ENCODE results near the gene PLAGL2.
"Not testable (repeated sequence)": the region's sequence is repeated elsewhere in the genome, so short reads cannot be mapped to it uniquely, and the experiment has no call there.

PLAGL2 gene

DNA sequence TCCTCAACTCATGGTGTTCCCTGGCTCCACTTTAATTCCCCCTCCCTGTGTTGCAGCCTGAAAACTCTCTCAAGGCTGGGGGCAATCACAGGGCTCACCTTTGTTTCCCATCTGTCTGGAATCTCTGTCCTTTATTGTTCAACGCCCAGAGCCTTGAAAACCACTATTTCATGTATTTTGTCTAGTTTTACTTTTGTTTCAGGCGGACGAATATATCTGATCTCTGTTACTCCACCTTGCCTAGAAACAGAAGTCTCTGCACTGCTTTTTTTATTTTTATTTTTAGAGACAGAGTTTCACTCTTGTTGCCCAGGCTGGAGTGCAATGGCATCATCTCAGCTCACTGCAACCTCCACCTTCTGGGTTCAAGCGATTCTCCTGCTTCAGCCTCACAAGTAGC, 27.6 kb downstream of the PLAGL2 start:
- DNase-seq (ENCODE audit: low read depth) = no peak

DNA sequence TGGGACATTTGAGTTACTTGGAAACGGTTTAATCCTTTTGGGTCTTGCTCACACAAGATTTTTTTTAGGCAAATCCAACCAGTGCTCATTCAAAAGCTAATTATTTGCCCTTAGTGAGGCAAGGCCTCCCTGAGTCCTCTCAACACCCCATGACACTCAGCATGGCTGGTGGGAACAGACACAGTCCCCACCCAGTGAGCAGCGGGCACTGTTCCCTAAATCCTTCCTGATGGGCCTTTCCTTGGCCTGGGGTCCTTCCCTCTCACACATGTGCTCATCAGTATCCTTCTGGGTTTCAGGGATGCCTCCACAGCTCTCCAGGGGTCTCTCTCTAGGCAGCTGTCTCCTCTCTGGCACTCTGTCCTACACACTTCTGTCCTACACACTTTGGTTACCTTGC, 28.0 kb downstream of the PLAGL2 start:
- no peak for DNase-seq (ENCODE audit: low read depth)

DNA sequence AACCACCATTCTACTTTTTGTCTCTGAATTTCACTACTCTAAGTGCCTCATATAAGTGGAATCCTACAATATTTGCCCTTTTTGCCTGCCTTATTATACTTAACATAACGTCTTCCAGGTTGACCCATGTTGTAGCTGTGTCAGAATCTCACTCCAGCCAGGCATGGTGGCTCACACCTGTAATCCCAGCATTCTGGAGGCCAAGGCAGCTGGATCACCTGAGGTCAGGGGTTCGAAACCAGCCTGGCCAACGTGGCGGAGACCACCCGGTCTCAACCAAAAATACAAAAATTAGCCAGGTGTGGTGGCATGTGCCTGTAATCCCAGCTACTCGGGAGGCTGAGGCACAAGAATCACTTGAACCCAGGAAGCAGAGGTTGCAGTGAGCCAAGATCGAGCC, 29.8 kb downstream of the PLAGL2 start:
- DNase-seq (ENCODE audit: low read depth) = not testable (repeated sequence)

DNA sequence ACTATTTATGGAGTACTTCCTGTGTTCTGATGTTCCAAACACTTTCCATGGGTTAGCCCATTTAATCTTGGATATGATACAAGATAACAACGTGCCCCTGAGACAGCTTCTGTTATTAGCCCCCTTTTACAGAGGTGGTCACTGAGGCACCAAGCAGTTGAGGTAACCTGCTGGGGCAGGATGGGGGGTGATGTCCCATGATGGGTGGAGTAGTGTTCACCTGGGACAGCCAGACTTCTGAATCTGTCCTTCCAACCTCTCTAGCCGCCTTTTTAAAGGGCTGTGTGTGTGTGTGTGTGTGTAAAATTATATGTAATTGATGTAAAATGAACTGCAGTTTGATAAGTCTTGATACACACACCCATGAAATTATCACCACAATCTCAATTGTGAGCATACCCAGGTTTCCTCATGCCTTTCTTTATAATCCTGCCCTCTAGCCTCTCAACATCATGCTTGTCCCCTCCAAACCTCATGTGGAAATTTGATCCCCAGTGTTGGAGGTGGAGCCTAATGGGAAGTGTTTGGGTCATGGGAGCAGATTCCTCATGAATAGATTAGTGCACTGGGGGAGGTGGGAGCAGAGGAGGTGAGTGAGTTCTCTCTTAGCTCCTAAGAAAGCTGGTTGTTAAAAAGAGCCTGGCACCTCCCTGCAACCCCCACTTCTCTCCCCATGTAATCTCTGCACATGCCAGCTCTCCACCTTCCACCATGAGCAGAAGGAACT, 39.2 kb downstream of the PLAGL2 start:
- DNase-seq (ENCODE audit: low read depth) = no peak

DNA sequence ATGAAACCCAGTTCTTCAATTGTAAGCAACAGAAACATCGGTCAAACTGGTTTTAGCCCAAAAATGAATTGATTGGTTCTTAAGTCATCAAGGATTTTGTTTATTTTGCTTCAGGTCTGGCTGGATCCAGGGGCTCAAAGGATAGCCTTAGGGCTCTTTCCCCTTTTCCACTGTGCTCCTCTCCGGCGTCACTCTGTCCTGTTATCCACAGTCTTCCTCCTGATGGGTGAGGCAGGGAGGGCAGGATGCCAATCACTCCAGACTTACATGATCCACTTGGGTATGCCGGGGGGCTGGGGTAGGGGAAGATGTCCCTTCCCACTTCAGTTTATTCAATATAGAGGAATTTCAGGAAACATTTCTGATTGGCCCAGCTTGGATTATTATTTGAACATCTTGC, 40.0 kb downstream of the PLAGL2 start:
- no peak for DNase-seq (ENCODE audit: low read depth)

DNA sequence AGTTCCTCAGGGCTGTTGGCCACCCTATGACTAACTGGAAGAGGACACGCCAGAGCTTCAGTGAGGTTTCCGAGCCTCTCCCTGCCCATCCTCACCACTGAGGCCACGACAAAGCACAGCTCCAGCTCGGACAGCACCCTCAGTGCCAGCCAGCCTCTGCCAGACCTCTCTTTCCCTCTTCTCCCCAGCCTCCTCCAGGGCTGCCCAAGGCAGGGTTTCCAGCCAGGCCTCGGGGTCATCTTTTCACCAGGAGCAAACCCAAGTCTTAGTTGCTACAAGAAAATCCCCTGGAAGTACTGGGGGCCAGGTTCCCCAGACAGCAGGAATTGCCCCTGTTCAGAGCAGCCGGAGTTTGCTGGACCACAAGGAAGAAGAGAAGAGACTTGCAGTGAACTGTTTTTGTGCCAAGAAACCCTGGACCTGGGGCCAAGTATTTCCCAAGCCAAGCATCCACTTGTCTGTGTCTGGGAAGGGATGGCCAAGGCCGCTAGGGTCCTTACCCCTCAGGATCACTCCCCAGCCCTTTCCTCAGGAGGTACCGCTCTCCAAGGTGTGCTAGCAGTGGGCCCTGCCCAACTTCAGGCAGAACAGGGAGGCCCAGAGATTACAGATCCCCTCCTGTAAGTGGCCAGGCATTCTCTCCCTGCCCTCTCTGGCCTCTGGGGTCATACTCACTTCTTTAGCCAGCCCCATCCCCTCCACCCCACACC, 41.6 kb downstream of the PLAGL2 start:
- DNase-seq (ENCODE audit: low read depth) = no peak

DNA sequence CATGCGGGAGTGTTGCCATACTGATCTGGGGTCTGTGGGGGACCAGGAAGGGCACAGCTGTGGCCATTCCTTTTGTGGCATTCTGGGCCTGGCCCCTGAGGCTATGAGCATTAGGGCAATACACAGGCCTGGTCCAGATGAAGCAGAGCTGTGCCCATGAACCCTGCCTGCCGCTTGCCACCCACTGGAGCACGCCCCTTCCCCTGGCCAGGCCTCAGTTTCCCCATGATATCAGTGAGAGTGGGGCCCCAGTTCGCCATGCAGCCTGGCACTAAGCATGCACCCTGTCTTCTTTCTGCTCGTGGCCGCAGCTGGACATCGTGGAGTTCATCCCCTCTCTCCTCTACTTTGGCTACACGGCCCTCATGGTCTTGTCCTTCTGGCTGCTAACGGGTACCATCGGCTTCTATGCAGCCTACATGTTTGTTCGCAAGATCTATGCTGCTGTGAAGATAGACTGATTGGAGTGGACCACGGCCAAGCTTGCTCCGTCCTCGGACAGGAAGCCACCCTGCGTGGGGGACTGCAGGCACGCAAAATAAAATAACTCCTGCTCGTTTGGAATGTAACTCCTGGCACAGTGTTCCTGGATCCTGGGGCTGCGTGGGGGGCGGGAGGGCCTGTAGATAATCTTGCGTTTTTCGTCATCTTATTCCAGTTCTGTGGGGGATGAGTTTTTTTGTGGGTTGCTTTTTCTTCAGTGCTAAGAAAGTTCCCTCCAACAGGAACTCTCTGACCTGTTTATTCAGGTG, 42.4 kb downstream of the PLAGL2 start:
- no peak for DNase-seq (ENCODE audit: low read depth)

DNA sequence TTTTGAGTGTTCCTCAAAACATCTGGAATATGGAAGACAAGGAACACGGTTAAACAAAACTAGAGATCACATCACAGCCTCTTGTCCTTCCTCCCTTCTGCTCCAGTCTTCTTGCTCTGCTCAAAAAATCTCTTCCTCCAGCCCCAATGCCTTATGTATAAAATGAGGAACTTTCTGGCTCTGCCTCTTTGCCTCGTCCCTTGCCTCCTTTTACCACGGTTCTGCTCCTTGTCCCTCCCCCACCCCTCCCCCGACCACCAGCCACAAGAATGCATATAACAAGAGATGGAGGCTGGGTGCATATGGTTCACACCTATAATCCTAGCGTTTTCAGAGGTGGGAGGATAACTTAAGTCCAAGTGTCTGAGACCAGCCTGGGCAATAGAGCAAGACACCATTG, 43.6 kb downstream of the PLAGL2 start:
- no peak for DNase-seq (ENCODE audit: low read depth)

DNA sequence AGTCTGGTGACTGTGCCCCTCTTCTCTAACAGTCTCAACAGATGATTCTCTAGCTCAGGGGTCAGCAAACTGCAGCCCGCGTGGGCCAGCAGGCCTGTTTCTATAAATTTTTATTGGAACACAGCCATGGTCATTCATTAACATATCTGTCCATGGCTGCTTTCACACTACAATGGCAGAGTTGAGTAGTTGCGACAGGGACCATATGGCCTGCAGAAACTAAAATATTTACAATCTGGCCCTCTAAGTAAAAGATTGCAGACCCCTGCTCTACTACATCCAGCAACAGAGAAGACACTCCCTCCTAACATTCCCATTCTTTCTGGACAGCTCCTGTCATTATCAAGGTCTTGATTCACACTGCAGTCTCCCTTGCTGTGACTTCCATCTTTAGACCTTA, 45.2 kb downstream of the PLAGL2 start:
- DNase-seq (ENCODE audit: low read depth) = no peak

DNA sequence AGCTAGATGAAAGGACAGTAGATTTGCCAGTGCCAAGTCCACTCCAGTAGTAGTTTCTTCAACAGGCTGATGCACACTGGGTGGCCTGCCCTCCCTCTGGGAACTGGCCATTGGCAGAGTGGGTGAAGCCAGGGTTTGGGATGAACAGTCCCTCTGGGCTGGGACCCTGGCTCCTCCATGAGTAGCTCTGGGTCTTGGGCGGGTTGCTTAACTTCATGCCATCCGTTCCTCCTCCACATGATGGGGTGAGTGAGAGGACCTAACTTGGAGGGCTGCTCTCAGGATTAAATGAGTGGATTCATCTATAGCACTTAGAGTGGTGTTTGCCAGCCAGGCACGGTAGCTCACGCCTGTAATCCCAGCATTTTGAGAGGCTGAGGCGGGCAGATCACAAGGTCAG, 47.2 kb downstream of the PLAGL2 start:
- no peak for DNase-seq (ENCODE audit: low read depth)

DNA sequence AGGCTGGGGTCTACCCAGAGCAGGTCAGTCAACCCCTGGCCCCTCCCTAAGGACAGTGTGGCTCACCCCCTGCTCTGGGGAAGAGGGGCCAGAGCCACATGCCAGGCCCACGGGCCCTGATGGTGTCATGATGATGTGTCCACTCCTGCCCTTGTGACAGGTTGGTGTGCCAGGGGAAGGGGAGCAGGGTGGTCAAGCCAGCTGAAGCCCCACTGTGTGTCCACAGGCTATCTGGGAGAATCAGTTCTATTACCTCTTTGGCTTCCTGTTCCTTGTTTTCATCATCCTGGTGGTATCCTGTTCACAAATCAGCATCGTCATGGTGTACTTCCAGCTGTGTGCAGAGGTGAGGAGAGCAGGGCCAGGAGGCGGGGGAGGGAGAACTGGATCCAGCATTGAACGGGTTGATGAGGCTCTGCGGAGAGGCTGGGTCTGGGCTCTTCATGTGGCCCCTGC, 47.7 kb downstream of the PLAGL2 start:
- DNase-seq (ENCODE audit: low read depth) = no peak

DNA sequence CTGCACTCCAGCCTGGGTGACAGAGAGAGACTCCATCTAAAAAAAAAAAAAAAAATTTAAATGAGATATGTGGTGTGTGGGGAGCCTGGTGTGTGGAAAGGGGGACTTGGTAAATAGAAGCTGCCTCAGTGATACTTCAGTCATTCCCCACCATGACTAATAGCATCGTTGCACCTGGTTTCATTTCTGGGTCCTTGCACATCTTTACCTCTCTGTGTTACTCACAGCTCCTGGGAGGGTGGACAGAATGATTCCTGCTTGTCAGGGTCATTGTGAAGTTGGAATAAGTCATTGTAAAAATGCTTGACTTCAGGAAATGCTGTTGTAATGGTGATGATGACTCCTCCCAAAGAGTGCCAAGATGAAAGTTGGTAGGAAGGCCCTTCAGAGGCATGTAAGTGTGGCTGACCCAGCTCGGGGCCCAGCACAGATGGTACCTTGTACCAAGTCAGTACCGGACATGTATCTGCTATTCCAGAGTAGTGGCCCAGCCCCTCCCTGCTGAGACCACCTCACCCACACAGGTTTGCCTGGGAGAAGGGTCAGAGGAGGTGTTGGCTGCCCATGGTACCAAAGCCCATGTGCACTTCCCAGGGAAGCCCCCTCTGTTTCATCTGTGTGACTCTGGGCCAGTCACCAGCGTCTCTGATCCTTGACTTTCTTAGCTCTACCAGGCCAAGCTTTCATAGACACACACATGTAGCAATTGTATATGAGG, 48.4 kb downstream of the PLAGL2 start:
- no peak for DNase-seq (ENCODE audit: low read depth)

DNA sequence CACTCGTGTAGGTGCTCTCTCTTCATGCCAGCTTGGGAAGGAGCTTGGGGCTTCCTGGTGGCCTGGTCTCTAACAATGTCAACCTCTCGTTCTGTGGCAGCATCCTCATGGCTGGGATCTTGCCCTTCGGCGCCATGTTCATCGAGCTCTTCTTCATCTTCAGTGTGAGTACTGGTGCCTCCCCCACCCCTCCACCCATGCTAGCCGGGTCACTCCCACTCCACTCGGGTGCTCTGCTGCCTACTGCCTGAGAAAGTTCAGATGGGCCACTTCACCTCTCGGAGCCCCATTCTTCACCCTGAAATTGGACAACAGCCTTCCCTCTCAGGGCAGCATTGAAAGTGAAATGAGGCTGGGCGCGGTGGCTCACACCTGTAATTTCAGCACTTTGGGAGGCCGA, 49.2 kb downstream of the PLAGL2 start:
- DNase-seq (ENCODE audit: low read depth) = no peak

DNA sequence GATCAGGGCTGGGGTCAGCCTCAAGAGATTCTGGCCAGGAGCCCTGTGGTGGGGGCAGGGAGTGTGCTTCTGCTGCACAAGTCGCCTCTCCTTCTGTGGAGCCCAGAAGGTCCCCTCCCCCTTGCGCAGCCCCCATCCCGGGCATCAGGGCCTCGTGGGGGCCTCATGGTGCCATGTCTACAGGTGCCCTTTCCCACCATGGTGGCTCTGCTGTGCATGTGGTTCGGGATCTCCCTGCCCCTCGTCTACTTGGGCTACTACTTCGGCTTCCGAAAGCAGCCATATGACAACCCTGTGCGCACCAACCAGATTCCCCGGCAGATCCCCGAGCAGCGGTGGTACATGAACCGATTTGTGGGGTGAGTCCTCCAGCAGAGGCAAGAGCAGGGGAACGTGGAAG, 49.9 kb downstream of the PLAGL2 start:
- no peak for DNase-seq (ENCODE audit: low read depth)

DNA sequence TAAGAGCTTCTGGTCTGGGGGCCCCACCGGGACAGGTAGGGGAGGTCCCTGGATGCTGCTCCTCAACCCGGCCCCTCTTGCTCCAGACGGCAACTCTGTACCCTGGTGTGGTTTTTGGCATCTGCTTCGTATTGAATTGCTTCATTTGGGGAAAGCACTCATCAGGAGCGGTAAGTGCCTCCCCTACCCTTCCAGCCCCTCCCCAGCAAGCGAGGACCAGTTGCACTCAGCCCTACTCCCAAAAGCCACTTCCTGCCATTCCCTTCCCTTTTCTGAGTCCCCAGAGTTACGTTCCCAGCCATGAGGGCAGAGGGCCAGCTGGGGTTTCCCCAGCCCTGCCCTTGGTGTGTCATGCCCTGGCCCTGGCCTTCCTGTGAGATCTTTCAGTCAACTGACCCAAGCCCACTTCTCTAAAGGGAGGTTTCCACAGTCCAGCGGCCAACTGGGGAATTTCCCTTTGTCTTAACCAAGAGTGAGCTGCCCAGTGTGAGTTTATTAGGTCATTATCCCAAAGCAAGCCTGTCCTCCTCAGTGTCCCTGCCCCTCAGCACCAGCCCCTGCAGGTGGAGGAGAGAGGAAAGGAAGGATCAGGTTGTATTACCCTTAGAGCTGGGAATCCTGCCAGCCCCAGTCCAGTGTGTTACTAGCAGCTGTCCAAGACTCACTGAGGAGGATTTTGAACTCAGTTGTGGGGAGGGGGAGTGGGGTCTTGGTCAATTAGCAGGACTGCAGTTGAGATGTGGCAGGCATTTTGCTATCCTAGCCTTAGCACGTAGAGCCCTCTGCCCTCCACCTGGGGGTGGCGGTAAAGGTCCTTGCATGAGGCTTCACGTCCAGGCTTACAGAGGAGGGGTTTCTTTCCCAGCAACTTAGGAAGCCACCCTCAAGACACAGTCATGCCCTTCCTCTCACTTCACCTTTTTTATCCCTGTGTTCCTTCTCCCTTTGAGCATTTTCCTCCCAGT, 52.2 kb downstream of the PLAGL2 start:
- DNase-seq (ENCODE audit: low read depth) = no peak

DNA sequence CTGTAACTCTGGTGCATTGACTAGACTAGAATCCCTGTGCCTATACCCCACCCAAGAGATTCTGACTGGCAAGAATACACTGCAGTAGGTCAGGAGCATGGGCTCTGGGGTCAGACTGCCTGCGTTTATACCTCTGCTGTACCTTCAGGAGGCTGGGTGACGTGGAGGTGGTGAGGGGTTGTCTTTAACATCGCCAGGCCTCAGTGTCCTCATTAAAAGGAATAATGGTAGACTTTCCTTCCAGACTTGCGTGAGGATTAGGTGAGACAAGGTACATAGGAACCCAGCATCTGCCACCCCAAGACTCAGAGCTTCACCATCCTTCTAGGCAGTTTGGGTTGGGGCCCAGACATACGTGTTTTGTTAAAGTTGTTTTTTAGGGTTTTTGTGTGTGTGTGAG, 53.8 kb downstream of the PLAGL2 start:
- no peak for DNase-seq (ENCODE audit: low read depth)

DNA sequence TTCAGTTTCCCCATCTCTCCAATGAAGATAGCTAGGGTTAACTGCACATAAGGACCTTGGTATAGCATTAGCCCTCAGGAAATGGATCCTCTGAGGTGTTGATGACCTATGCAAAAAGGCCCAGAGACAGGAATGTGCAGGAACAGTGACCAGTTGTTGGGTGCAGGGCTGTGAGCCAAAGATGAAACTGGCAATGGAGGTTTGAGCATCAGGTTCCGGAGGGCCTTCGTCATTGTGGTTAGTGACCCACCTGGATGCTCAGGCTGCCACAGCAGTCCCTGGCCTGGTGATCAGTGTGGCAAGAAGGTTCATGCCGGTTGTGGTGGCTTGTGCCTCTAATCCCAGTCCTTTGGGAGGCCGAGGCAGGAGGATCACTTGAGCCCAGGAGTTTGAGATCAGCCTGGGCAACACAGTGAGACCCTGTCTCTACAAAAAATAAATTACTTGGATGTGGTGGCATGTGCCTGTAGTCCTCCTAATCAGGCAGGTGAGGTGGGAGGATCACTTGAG, 54.3 kb downstream of the PLAGL2 start:
- no peak for DNase-seq (ENCODE audit: low read depth)

DNA sequence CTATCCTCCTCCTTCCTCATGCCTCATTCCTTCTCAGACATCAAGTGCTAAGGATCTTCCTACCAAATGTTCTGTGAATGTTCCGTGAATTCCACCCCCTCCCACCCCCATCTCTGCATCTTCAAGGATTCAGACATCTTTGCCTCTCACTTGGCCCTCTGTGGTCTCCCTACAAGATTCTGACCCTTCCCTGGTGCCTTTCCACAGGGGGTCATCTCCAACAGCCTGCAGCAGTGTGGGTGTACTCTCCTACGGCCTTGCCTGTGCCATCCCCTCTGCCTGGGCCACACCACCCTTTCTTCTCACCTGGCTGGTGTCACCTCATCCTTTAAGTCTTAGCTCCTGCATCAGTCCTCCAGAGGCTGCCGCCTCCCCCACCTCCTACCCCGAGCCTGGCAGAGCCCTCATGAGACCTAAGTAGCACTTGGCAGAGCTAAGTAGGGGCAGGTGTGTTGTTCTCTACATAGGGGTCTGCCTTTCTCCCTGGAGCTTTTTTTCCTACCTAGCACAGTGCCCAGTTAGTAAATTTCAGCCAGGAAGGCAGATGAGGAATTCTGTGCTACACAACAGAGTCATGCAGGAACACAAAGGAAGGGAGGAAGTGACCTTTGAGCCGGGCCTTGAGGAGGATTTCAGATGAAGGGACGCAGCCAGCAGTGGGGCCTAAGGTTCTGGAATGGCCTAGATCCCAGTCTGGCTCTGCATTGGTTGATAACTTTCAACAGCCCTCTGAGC, 55.0 kb downstream of the PLAGL2 start:
- no peak for DNase-seq (ENCODE audit: low read depth)

DNA sequence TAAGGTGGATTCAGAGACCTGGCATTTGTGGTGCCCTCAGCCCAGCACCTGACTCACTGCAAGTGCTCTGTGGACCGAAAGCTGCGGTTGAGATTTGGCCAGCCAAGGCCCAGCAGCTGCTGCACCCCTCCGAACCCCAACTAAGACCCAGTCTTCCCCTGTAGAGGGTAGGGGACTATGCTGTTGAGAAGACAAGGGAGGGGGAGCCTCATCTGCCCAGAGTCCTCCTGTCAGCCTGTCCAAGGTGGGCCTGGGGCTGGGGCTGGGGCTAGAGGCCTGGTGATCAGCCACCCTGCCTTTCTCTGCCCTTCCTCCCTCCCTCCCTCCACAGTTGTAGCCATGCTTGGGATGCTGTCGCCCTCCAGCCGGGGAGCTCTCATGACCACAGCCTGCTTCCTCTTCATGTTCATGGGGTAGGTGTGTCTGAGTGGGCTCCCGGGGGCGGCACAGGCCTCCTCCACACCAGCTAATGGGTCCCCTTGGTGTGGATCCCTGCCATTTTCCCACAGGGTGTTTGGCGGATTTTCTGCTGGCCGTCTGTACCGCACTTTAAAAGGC, 57.2 kb downstream of the PLAGL2 start:
- no peak for DNase-seq (ENCODE audit: low read depth)

DNA sequence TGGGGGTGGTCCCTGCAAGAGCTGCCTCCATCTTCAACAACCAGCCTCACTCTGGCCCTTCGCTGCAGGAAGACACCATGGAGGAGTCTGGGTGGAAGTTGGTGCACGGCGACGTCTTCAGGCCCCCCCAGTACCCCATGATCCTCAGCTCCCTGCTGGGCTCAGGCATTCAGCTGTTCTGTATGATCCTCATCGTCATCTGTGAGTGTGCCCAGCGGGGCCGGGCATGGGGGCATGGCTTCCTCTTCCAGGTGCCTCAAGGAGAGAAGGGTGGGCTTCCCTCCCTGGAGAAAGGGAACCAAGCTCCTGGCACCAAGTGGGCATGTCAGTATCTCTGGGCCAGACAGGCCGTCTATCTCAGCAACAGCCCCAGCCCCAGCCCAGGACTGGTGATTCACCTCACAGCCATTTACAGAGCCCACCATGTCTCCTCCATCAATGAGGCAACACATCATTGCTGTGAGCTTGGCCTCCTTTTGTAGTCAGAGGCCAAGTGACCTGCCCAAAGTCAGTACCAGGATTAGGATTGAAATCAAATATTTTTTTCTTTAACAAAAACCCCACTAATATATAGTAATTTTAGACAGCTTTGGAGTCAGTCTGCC, 57.9 kb downstream of the PLAGL2 start:
- no peak for DNase-seq (ENCODE audit: low read depth)
